GM23248 (cell line): ENCODE results near the gene DCDC2B.

ENCODE experiments used
- EZH2 ChIP-seq: fragments of 200-600 bp; sonication (generic); IDR thresholded peaks from 2 replicates; pipeline ENCODE4 v1.6.1; 2018; ENCODE audit warnings: antibody characterized with exemption, mild to moderate bottlenecking; ENCODE audit not compliant: insufficient read depth, poor library complexity, severe bottlenecking
- EZH2phosphoT487 ChIP-seq: fragments of 200-600 bp; sonication (generic); IDR thresholded peaks from 2 replicates; pipeline ENCODE4 v1.6.1; 2018; ENCODE audit warnings: antibody characterized with exemption, moderate library complexity, mild to moderate bottlenecking, low read depth; ENCODE audit not compliant: insufficient read depth

- TF ChIP-seq EZH2phosphoT487: no peak
- TF ChIP-seq EZH2: no peak
Observed at GRCh38 chr1:32197837-32198236, 11.1 kb upstream of the DCDC2B start.
